A673 (cell line): Measurements from ENCODE around the gene LNX1.

Source experiments
- CTCF ChIP-seq: fragments of 300-800, 200-600 bp; sonication (generic); conservative IDR thresholded peaks from 2 replicates; pipeline ENCODE4 v1.5.1; 2017; ENCODE audit warnings: low read depth, mild to moderate bottlenecking, antibody characterized with exemption, low read length, moderate library complexity, mixed read lengths
- EZH2 ChIP-seq: fragments of 200-600 bp; sonication (generic); IDR thresholded peaks from 2 replicates; pipeline ENCODE4 v1.6.1; 2017; ENCODE audit warnings: borderline replicate concordance, low read depth, mild to moderate bottlenecking, mixed read lengths, antibody characterized with exemption, low read length; ENCODE audit not compliant: poor library complexity, severe bottlenecking

- TF ChIP-seq CTCF = no peak
- TF ChIP-seq EZH2 = no peak
These were observed 28.9 kb downstream of the LNX1 start for GRCh38 chr4:53562409-53562808.
